ENCODE measurements around the gene ZNF219.

Gene ZNF219

GRCh38 chr14:21084998-21085853 lies 13.2 kb downstream of the ZNF219 start:
- DNase-seq = no peak

- DNase-seq = no peak
Observed at GRCh38 chr14:21084396-21084795, 14.1 kb downstream of the ZNF219 start.

DNA sequence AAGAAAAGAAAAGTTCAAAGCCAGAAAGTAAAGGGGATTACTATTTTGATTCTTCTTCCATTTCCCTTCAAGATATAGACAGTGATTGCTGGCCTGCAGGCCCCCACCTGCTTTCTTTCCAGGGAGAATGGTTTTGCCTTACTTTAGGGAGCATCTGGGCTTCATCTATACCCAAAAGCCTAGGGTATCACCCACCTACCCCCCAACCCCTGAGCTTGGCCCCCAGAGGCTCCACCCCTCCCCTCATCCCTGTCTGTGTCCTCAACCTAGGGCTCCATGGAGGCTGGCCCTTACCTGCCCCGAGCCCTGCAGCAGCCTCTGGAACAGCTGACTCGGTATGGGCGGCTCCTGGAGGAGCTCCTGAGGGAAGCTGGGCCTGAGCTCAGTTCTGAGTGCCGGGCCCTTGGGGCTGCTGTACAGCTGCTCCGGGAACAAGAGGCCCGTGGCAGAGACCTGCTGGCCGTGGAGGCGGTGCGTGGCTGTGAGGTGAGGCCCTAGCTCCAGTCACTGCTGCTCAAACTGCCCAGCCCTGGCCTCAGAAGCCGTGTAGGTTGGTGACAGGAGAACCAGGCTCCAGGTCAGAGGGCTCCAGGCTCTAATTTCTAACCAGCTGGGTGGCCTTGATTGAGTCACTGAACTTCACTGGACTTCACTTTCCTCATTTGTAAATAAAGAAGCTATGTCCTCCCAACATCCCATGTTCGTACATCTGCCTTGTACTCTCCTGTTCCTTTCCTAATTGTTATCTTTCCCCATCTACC lies 14.7 kb downstream of the ZNF219 start:
- no peak for DNase-seq

GRCh38 chr14:21081521-21082142 lies 16.8 kb downstream of the ZNF219 start:
- no peak for DNase-seq

- no peak for DNase-seq
Observed at GRCh38 chr14:21078726-21079125, 19.7 kb downstream of the ZNF219 start.

DNA sequence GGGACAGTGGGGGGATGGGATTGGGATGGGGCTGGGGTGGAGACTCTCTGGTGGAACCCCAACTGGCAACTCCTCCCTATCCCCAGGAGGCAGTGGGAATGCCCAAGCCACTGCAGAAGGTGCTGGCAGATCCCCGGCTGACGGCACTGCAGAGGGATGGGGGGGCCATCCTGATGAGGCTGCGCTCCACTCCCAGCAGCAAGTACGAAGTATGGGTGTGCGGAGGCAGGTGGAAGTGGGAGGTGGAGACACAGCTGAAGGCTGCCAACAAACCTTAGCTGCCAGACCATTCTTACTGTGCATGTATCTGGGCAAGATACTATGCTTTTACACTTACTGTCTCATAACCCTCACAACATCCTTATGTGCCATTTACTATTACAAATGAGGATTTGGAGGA lies 20.2 kb downstream of the ZNF219 start:
- DNase-seq = no peak

- no peak for DNase-seq
Observed at GRCh38 chr14:21077672-21078071, 20.8 kb downstream of the ZNF219 start.

GRCh38 chr14:21075719-21076437 lies 22.6 kb downstream of the ZNF219 start:
- DNase-seq = no peak

- no peak for DNase-seq
Observed at GRCh38 chr14:21074398-21075272, 23.8 kb downstream of the ZNF219 start.

- DNase-seq = no peak
Observed at GRCh38 chr14:21073921-21074320, 24.5 kb downstream of the ZNF219 start.

DNA sequence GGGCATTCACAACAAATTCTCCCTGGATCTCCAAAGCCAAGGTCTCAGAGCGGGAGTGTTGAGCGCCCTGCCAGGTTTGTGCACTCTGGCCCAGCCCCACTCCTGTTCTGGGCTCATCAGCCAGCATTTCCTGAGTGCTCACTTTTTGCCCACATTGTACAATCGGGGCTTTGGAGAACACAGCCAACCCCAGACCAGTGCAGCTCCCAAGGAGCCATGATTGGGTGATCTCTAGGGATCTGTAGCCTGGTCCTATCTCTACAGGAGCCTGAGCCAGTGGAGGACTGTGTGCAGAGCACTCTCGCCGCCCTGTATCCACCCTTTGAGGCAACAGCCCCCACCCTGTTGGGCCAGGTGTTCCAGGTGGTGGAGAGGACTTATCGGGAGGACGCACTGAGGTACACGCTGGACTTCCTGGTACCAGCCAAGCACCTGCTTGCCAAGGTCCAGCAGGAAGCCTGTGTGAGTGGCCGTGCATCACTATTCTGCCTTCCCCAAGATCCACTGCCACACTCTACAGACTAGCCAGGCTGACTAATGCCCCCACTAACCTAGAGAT lies 25.6 kb downstream of the ZNF219 start:
- DNase-seq = no peak

DNA sequence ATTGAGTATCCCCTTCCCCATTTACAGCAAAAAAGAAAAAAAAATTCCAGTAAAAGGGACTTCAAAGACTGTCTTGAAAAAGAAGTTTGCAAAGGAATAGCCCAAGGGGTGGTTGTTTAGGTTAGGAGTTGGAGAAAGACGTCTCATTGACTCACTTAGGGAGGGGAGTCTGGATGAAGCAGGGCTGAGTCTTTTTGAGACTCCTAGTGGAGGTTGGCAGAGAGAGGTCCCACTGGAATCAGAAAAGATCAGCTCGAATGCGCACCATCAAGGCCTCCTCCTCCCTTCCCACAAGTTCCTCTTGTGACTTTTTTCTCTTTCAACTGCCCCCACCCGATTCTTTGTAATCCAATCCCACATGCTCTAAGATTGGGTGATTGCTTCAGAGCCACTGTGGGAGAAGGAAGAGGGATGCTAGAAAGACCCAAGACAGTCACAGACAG lies 26.4 kb downstream of the ZNF219 start:
- DNase-seq = no peak

DNA sequence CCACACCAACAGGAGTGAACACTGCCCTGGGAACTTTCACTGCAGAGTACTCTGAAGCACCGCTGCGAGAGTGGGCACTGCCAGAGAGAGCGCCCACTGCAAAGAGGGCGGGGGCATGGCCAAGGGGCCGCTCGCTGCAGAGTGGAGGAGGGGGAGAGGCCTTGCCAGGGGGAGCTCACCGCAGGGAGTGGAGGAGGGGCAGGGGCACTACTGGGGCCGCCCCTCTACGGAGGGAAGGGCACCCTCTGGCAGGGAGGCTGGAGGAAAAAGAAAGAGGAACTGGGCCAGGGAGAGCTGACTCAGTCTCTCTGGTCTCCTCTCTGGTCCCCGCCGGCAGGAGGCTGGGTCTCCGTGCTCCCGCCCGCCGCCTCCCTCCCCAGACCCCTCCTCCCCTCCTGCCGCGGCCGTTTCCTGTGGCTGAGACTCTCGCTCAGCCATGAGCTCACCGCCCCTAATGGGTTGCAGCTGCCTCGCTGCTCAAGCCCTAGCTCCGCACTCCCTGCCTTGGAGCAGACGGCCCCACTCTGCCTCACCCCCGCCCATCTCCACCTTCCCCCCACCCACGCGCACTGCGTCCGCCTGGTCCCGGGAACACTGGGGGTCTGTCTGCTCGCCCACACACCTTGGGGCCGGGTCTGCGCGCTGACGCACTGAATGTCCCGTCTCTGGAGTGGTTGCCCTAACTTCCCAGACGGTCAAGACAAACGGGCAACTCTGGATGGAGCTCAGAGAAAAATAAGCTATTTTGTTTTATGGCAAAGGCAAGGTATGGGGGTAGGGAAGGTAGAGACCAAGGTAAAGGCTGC lies 27.0 kb downstream of the ZNF219 start:
- peak; percentile 80 for DNase-seq

- peak; percentile 38 for DNase-seq
Observed at GRCh38 chr14:21070610-21071224, 27.7 kb downstream of the ZNF219 start.

GRCh38 chr14:21070083-21070609 lies 28.3 kb downstream of the ZNF219 start, which contains the start of gene ARHGEF40:
Gene ARHGEF40, plus strand, starts transcription at chr14:21070304. Its CDS starts 93 bp downstream, at chr14:21070397.
- DNase-seq = peak; percentile 52

- peak; percentile 52 for DNase-seq
Observed at GRCh38 chr14:21069388-21070082, 28.9 kb downstream of the ZNF219 start.

- peak; percentile 58 for DNase-seq
Observed at GRCh38 chr14:21068521-21069387, 29.7 kb downstream of the ZNF219 start.

GRCh38 chr14:21066882-21067502 lies 31.5 kb downstream of the ZNF219 start:
- DNase-seq = no peak

Data from NCI-H2227 treated with DMSO at 0.1 percent for 48 hours (cell line).